GM10248 (cell line): Measurements from ENCODE around the gene METTL24.

Experiments used
- CTCF ChIA-PET: fragments of 300-600 bp; sonication (Branson Sonifier 250); formaldehyde crosslinking; extraction: SDS; loops from one replicate; lab custom pipeline; 2021; ENCODE audit warnings: antibody characterized with exemption; lab: Yijun Ruan, JAX
- POLR2A ChIA-PET: fragments of 350-650 bp; sonication (Branson Sonifier 250); formaldehyde crosslinking; extraction: SDS; loops from one replicate; lab custom pipeline; 2020; ENCODE audit warnings: antibody characterized with exemption; lab: Yijun Ruan, JAX
- DNase-seq: peaks from one replicate; pipeline ENCODE4 v3.0.0; 2012; ENCODE audit errors: extremely low spot score
- TF ChIP-seq, protein P1 (sequence below): IDR thresholded peaks from 2 replicates; pipeline ENCODE4 v1.5.1; 2012; ENCODE audit warnings: mild to moderate bottlenecking, low read depth; ENCODE audit errors: extremely low read depth, missing control alignments, control extremely low read depth

METTL24 gene

DNA sequence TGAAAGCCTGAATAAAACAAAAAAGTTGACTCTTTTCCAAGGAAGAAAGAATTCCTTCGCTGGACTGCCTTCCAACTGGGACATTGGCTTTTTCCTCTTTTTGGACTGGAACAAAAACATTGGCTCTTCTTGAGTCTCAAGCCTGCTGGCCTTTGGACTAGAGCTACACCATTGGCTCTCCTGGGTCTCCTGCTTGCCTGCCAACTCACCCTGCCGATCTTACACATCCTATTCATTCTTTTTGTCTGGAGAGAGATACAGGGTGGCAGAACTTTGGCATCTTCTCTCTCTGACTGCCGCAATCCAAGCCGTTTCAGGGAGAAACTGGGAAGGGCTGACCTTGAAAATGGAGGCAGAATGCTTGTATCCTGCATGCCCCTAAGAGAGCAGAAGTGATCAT lies 37.1 kb upstream of the METTL24 start:
- POLR2A ChIA-PET = no interaction called here
- CTCF ChIA-PET = interaction anchor here (1.6 to 7.0 kb wide), 3 partner anchors 10 to 691 kb away, joined by 6 to 77 read pairs (median 50); no protein-coding TSS in a partner anchor
- TF ChIP-seq, protein P1, sequence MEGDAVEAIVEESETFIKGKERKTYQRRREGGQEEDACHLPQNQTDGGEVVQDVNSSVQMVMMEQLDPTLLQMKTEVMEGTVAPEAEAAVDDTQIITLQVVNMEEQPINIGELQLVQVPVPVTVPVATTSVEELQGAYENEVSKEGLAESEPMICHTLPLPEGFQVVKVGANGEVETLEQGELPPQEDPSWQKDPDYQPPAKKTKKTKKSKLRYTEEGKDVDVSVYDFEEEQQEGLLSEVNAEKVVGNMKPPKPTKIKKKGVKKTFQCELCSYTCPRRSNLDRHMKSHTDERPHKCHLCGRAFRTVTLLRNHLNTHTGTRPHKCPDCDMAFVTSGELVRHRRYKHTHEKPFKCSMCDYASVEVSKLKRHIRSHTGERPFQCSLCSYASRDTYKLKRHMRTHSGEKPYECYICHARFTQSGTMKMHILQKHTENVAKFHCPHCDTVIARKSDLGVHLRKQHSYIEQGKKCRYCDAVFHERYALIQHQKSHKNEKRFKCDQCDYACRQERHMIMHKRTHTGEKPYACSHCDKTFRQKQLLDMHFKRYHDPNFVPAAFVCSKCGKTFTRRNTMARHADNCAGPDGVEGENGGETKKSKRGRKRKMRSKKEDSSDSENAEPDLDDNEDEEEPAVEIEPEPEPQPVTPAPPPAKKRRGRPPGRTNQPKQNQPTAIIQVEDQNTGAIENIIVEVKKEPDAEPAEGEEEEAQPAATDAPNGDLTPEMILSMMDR = no peak
- DNase-seq = no peak

DNA sequence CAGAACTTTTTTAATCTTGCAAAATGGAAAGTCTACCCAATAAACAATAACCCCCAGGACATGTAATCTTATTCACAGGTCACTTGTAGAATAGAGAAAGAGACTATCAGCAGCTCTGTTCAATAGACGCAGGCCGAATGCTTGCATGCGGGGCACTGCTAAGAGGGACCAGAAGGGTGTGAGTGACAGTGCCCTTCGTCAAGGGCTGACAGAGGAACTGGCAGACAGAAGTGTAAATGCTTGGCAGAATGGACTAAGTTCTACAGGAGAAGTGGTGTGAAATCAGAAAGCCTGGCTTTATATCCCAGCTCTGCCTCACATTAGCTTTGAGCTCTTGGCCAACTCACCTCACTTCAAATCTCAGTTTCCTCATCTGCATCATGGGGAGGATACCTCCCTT lies 36.3 kb upstream of the METTL24 start:
- ChIA-PET CTCF (interaction anchor here (1.6 to 7.9 kb wide), 5 partner anchors 8 to 690 kb away, joined by 5 to 77 read pairs (median 47); no protein-coding TSS in a partner anchor), POLR2A (no interaction called here)
- TF ChIP-seq, protein P1 = no peak
- DNase-seq = no peak

DNA sequence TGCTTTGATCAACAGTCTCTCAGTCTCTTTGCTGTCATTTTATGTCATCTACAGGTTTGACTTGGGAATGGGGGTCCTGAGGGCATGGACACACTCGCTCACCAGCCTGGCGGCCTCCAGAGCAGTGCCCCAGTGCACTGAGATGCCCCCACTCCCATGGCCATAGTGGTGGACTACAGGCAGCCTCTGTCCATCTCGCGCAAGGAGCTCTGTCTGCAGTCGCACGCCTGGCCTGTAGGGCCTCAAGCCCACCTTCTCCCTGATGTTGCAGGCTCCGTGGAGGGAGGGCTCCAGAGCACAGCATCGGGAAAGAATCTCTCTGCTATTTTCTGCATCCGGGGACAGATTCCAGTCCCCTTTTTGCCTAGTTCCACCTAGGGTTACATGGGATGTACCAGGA lies 34.6 kb upstream of the METTL24 start:
- DNase-seq = no peak
- POLR2A ChIA-PET = no interaction called here
- TF ChIP-seq, protein P1 = no peak
- CTCF ChIA-PET = interaction anchor here (1.4 to 7.9 kb wide), 6 partner anchors 10 to 688 kb away, joined by 3 to 77 read pairs (median 35); no protein-coding TSS in a partner anchor

DNA sequence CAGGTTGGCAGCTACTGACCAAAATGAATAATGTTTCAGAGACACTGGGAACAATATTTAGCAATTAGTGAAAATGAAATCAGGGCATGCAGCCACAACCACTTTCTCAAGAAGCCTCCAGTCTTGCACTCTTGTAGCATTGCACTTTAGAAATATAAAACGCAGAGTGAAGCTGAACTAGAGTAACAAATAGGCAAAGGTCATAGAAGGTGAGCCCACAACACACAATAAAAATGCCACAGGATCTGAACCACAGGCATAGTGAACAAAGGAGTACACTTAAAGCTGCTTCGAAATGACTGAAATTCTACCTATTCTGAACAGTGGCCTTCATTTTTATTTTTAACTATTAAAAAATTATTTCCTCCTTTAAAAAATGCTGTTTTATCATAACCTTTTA lies 32.3 kb upstream of the METTL24 start:
- CTCF ChIA-PET = interaction anchor here (0.8 to 7.9 kb wide), 17 partner anchors 12 to 863 kb away, joined by 3 to 77 read pairs (median 4); partner anchors contain the start of gene DDO
- TF ChIP-seq, protein P1 = no peak
- POLR2A ChIA-PET = interaction anchor here (0.7 kb wide), 1 partner anchor 910 kb away, joined by 5 read pairs; no protein-coding TSS in a partner anchor
- DNase-seq = no peak

DNA sequence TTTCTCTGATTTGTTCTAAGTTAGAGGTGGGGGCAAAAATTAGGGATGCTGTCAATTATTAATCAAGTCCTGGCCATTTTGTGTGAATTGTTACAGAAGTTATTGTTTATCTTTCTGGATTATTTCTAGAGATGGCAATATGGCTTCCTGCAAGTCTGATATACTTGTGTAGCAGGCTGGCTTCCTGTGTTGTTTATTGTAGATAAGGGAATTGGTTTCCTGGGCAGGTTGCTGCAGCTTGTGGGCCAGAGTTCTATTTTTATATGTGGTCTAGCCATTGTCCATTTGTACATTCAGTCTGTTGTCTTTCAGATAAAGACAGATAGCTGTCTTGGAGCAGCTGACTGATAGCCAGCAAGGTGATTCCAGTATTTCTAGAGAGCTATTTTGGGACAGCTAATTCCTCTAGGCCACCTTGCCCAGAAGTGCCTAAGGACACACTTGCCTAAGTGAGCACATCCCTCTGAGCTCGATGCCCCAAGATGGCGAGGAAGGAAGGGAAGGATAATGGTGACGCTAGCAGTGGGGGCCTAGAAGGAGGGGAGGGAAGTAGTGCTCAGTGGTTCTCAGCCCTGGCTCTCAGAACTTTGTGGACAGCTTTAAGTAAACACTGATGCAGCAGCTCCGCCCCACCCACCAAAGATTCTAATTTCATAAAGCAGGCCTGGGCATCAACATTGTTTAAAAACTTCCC lies 31.7 kb upstream of the METTL24 start:
- POLR2A ChIA-PET = no interaction called here
- TF ChIP-seq, protein P1 = no peak
- DNase-seq = no peak
- CTCF ChIA-PET = interaction anchor here (0.8 to 7.9 kb wide), 17 partner anchors 13 to 862 kb away, joined by 3 to 77 read pairs (median 4); partner anchors contain the start of gene DDO

DNA sequence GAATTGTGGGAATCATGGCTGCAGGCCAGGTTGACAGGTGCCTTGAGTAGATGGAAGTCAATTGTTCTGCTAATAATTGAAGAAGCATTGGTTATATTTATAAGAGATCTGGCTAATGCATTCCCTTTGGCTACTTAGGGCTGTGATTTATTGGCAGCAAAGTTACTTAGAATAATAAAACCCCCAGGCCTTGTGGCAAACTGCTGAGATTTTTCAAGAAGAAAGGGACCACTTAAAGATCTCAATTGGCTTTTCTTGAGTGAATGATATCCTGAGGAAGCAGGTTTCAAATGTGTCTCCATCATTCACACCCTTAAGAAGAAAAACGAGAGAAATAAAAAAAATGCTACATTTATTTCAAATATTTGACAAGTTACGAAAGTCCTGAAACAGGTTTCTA lies 29.8 kb upstream of the METTL24 start:
- ChIA-PET POLR2A (no interaction called here), CTCF (interaction anchor here (1.1 to 7.9 kb wide), 4 partner anchors 15 to 348 kb away, joined by 3 to 47 read pairs (median 4); no protein-coding TSS in a partner anchor)

More for the DNA sequence above, 29.8 kb upstream of the METTL24 start:
- TF ChIP-seq, protein P1 = no peak
- no peak for DNase-seq
